Activated T-cell treated with anti-CD3 and anti-CD28 coated beads, Interleukin-2, amount 50 U/mL, for 1 hour (primary cell): ENCODE measurements around the gene TMEM108.
"Not testable (repeated sequence)": the region's sequence is repeated elsewhere in the genome, so short reads cannot be mapped to it uniquely, and the experiment has no call there.

Experiments used
- DNase-seq: peaks from one replicate; pipeline ENCODE4 v3.0.0-alpha.2; 2020

The TMEM108 gene

DNA sequence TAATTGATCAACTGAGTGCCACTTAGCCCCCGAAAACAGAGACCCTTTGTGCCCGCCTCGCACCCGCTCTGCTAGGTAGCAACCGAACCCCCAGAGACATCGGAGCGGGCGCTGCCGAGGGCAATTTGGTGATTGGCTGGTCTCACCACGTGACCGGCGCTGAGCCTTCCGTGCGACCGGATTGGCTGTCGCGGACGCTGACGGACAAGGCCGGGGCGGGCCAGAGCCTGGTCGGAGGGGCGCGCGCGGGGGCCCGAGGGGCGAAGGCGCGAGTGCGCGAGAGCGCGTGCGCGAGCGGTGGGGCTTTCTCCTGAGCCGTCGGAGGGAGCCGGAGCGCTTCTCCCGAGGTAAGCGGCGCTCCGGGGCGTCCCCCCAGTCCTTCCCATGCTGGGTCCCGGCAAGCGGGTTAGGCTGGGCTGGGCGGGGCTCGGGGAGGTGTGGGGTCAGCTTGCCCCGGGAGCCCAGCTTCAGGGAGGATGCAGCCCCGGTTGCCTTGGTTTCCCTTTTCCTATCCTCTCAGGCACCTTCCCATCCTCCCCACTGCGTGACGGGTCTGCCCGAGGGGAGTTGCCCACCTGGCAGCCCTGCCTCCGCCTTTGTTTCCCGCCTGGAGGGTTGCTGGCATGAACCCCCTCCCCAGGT is at the start of gene TMEM108:
TMEM108 (plus strand) TSS at position 303 of the 642 bp plus-strand sequence.
- no peak for DNase-seq

DNA sequence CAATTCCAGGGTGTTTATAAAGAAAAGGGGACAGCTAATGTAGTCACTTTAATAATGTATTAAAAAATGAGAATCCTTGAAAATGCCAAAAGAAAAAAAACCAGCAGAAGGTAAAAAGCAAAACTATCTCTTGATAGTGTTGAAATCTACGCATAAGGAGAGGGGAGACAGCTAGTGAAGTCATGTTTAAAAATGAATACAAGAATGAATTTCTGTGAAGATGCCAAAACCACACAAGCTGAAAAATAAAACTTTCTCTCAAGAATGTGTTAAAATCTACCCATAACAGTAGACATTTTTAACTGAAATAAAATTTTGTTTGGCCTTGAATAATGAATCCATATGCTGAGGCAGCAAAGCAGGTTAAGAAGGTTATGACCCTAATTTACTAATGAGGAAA is 42.2 kb upstream of the TMEM108 start:
- no peak for DNase-seq

DNA sequence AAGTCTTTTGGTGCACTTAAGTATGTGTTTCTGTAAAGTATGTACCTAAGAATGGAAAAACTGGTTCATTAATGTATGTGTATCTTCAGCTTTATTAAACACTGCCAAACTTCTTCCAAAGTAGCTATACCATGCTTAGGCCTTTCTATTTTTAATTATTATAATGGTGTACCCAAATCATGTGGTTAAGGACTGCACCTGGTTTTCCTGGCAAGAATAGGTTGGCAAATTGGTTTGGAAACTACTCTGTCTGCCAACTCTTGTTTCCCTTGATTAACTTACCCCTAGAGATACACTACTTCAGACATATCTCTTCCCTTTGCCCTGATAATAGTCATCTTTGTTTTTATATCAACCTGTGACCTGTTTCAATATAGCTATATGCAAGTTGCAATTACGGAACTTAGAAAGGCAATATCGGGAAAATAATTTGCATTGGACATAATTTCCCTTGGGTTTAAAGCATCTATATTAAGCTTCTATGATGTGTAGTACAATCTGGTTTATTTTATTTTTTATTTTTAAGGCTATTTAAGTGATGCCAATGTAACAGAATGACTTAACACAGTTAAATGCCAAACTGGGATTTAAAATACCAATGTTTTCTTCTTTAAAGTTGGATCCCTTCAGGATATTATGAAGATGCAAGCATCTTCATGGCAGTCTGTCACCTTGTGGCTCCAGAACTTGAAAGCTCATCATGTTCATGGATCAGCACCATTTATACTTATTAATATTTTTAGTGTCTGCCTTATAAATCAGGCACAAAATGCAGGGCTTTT is 40.6 kb upstream of the TMEM108 start:
- no peak for DNase-seq

DNA sequence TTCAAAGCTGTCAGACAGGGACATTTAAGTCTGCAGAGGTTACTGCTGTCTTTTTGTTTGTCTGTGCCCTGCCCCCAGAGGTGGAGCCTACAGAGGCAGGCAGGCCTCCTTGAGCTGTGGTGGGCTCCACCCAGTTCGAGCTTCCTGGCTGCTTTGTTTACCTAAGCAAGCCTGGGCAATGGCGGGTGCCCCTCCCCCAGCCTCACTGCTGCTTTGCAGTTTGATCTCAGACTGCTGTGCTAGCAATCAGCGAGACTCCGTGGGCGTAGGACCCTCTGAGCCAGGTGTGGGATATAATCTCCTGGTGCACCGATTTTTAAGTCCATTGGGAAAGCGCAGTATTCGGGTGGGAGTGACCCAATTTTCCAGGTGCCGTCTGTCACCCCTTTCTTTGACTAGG is 33.2 kb upstream of the TMEM108 start:
- not testable (repeated sequence) for DNase-seq

DNA sequence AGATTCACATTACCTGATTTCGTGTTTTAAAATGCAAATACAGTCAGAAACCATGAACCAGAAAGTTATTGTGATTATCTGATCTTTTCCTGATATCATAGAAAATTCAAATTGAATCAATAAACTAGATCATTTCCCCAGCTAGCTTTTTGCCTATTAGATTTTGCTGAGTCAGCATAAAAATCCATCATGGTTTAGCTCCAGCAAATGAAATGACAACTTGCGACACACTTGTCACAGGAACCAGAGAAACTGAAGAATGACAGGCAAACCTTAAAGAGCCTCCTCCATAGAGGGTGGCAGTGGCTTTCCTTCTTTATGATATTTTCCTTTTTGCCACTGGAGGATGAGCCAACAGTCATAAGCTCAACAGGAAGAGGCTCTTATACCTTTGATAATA is 30.6 kb upstream of the TMEM108 start:
- DNase-seq: no peak

DNA sequence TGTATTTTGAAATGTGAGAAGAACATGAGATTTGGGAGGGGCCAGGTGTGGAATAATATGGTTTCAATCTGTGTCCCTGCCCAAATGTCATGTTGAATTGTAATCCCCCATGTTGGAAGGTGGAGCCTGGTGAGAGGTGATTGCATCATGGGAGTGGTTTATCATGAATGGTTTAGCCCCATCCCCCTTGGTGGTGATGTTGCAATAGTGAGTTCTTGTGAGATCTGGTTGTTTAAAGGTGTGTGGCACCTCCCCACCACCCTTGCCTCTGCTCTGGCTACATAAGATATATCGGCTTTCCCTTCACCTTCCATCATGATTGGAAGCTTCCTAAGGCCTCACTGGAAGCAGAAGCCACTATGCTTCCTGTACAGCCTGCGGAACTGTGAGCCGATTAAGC is 23.9 kb upstream of the TMEM108 start:
- no peak for DNase-seq

DNA sequence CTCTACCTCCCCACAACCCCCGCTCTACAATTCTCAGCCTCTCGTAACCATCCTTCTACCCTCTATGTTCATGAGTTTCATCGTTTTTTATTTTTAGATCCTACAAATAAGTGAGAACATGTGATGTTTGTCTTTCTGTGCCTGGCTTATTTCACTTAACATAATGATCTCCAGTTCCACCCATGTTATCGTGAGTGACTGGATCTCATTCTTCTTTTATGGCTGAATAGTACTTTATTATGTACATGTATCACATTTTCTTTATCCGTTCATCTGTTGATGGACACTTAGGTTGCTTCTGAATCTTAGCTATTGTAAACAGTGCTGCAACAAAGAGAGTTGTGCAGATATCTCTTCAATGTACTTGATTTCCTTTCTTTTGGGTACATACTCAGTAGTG is 22.6 kb upstream of the TMEM108 start:
- DNase-seq: not testable (repeated sequence)

DNA sequence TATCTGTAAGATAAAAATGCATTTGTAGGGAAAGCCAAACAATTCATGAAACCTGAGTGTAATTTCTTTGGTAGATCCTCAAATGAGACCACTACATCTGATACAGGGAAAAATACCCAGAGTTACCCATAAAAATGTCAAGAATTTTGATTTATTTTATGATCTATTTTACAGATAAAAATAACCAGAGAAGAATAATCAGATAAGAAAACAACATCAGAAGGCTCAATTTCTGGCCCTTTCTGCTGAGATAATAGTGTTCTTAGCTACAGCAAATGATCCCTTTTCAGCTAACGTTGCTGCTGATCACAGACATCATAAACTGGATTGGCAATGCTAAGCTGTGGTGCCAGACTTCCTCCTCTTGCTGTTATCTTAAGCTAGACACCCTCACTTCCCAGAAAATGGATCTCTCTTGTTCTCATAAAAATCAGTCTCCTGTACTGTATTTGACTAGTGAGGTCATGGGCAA is 21.3 kb upstream of the TMEM108 start:
- no peak for DNase-seq

DNA sequence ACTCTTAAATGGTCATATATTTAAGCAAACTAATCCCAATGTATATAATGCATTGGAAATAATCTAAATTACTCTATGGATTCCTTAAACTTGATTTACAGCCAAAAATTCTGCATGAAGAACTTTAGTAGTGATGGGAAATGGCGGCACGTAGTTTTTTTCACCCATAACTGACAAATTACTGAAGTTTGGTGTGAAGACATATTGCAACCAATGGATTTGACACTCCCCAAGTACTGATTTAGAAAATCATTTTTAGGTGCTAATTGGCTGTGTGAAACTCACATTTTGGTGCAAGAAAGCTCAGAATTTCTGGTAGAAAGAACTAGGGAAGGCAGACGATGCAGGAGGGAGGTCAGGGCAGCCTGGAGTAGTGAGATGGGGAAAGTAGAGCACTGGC is 19.3 kb upstream of the TMEM108 start:
- no peak for DNase-seq

DNA sequence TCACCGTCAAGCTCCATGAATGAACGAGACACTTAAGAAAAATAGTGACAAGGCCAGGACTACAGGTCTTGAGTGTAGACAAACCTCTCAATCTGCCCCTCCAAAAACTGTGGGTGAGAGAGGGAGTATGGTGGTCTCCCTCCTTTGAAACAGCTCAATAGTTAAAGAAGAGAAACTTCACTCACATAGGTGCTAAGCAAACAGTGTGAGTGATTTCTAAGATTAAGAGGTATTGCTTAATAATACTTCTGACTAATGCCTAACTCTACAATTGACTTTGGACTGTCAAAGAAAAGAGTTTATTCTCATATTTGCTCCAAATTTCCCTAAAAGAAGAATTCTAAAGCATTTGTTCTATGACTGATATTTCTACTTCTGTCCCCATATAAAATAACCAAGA is 17.0 kb upstream of the TMEM108 start:
- DNase-seq: no peak

DNA sequence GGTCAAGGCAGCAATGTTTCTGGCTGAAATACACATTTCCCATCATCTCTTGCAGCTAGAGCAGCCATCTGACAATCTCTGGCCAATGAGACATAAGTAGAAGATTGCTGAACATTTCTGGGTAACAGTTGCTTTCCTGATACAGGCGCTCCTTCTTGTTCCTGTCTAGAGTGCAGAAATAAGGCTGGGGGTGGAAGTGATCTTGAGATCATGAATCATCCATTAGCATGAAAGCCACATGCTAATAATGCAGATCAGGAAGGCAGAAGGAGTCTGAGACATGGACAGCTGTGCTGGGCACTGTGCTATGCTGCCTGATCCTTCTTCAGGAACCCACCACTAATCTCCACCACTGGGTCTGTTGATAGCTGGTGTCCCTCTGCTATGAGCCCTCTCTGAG is 14.8 kb upstream of the TMEM108 start:
- no peak for DNase-seq

DNA sequence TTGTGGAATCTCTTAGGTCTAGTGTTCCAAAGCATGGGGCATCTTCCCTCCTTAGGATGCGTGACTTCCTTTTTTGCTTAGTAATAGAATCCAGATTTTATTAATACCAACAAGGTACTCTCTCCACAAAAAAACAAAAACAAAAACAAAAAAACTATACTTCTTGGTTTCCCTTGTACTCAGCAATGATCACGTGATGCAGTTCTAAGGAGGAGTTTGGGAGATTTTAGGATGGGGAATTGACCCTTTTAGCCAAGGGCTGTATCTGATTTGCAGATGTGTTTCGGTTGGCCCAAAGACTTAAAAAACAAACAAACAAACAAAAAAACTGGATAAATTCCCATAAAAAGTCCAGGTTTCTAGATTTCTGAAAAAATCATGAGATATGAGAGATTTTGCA is 12.6 kb upstream of the TMEM108 start:
- no peak for DNase-seq

DNA sequence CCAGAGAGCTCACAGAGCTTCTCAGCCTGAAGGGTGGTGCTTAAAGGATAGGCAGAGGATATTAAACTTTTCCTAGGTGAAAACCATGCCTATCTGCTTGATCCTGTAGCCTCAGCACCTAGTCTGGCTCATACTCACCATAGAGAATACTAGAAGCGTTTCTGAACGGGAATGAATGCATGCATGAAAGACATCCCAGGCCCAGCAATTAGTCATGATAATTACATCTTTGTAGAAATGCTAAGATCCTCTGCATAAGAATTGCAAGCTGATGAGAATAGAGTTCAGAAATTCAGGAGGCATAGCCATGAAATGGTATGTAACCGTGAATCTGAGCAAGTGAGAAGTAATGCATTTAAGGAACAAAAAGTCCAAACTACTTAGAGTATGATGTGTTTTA is 5.9 kb upstream of the TMEM108 start:
- no peak for DNase-seq

DNA sequence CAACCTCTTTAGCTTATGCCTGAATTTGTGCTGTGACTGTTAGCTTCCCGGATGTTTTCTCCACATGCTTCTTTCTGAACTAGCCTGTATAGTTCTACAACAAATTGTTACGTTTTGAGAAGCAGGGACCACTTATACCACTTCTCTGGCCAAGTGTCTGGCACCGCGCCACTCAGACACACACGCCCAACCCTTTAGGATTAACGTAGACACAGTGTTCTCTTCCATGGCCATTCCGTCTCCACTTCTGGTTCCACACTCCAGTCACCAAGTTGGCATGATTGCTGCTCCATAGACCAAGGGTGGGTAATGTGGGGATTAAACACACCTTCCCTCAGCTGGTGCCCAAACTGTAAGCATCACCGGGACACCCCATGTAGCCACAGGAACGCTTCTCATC is 755 bp upstream of the TMEM108 start:
- DNase-seq: no peak

DNA sequence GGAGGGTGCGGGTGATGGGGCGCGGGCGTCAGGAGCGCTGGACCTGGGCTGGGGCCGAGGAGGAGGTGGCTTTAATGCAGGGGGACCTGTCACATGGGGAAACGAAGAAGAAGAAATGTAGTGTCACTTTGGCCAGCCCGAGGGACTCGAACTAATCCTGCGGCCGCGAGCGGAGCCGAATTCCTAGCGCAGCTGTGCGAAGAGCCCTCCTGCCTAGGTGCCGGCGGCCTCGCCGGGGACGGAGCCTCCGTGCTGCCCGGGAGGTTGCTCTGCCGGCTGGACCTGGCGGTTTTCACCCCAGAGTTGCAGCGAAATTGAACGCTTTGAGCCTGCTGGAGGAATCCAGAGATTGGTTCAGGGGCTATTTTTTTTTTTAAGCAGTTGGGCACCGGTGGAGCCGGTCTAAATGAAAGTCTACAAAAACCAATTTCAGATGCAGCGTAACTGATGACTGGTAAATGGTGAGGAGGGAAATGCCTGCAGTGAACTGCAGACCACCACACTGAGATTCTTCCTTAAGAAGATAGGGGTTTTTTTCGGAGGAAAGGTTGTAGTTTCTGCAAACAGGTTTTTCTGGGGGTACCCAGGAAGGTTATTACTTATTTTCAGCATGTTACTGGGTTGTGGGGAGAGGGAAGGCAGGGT is 662 bp downstream of the TMEM108 start:
- no peak for DNase-seq

DNA sequence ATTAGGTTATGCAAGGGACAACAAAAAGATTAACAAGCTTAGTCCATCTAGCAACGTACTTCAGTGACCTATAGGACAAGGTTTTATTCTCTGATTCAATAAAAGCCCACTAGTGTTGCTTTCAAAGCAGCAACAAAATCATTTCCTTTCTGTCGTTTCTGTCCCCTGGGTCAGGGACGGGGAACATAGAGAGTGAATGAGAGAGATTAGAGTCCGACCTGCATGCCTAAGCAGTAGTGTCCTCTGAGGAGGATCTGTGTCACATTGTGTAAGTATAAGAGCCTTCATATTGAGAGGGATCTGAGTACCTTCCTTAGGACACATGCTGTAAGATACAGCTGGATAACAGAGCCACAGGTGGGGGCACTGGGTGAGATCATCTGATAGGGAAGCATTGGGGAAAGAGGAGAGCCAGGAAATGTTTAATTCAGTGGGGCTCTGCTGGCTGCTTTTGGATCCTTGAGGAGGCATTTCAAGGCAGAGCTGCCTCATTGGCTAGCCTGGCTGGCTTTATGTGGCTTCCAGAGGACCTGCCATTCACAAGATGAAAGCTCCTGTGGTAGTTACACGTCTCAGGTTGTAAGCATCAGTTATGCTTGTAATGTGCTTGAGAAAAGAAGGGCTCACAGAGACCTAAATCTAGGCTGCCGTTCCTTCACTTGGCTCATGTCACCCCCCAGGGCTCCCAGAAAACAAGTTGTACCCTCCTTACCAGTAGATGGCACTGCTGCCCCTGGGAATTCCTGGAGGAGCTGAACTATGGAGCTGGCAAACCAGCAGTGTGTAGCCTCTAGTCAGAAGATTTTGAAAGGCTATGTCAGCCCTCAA is 2.7 kb downstream of the TMEM108 start:
- no peak for DNase-seq

DNA sequence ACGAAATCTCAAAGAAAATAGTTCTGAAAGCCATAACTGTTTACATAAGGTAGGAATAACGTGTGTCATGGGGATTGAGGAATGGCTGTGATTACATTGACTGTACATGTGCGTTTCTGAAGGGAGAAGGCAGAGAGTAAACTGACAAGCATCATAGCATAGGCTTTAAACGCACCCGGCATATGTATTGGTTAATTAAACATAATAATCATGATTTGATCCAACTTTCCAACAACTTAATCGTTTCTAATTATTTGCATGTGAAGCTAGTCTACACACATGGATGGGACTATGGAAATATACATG is 3.3 kb downstream of the TMEM108 start:
- no peak for DNase-seq

DNA sequence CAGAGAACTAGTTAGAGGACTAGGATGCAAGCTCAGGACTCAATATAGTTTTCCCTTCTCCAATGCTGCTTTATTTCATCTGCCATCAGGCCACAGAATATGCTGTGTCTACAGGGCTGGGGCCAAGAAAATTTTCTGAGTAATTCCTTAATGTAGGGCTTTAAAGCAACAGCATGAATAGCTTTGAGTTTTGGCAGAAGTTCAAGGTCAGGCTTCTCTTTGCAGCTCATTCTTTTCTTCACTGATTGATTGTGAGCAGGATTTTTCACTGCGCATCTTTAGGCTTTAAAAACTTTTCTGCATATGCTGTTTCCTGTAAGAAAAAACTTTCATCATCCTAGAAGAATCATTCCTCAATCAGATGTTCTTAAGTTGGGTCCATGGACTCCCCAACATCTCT is 4.6 kb downstream of the TMEM108 start:
- DNase-seq: no peak

DNA sequence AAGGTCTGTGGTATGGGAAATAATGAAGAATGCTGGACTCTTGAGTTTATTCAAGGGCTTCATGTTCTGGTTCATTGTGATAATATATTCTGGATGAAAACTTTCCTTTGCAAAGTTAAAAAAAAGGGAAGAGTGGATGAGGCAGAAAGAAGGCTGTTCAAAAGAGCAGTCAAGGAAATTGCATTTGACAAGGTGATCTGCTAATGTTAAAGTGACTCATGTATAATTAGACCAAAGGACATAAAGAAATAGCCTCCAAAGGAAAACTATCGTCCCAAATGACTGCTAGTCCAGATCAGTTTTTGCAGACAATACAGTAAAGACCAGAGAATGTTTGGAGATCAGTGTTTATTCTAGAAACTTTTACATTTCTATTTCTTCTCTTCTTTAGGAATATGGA is 9.8 kb downstream of the TMEM108 start:
- no peak for DNase-seq

DNA sequence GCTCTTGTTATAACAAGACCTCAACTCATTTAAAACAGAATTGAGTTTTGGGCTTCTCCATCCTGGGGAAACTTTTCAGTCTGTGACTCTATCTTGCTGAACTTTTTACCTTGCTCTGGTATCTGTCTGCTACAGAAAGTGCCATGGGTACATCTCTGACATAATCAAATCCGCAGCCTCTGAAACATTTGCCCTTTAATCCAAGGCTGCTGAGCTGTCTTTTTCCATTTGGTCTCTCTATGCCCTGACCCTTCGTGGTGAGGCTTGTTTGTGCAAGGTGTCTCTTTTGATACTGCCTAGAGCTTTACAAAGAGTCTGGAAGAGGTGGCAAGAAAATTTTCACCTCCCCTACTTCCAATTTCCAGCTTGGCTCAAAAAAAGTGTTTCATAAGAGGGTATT is 11.3 kb downstream of the TMEM108 start:
- DNase-seq: no peak

DNA sequence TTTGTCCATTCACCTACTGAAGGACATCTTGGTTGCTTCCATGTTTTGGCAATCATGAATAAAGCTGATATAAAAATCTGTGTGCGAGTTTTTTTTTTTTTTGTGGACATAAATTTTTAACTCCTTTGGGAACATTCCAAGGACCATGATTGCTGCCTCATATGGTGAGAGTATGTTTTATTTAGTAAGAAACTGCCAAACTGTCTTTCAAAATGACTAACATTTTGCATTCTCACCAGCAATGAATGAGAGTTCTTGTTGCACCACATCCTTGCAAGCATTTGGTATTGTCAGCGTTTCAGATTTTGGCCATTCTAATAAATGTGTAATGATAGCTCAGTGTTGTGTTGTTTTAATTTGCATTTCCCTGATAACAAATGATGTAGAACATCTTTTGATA is 12.7 kb downstream of the TMEM108 start:
- no peak for DNase-seq

DNA sequence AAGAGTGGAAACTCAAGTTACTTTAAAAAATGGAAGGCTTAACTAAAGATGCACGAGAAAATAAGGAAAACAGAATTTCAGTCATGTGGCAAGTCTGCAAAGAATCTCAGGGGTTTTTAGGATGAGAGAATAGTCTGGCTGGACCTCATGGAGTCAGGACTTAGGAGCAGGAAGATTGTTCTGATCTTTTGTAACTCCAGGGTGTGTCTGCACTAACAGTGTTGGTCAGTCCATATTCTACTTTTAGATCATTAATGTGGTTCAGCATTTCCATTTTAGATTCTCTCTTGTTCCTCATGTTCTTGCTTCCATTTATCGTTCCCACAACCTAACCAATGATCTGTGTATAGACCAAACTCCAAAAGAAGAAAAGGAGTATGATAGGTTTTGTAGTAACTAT is 15.3 kb downstream of the TMEM108 start:
- DNase-seq: no peak

DNA sequence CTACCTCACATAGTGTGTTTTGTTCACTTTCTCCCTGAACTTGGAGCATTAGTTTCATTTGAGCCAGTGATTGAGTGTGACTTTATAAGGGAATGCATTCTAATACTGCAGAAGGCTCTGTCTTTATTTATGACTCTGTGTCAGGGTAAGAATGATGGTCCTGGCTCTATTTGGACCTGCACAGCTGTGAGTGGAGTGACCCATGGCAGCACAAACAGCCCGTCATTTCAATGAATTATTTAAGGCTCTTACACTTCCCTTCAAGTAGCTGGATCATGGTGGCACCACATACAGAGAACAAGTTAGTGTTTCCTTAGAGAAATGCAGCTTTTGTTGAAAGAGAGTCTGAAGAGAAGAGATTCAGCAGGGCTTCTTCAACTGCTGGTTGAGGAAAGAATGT is 16.4 kb downstream of the TMEM108 start:
- DNase-seq: no peak

DNA sequence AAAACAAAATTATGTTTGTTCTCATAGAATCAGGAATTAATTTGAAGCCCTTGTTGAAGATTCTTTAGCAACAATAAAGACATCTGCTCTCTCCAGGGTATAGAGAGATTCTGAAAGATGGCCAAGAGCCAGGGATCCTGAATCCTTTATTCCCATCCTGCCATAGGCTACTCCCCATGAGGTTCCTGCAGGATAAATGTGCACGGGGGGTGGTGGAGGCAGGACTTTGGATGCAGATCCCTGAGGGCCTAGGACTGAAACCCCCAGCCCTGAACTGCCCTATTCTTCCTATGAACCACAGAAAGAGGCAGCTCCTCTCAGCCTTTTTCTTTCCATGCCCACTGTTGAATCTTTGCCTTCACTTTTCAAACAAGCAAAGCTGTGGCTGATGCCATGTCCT is 17.1 kb downstream of the TMEM108 start:
- no peak for DNase-seq
